Measurements from ENCODE around the gene FARP1. TPM values are rescaled to one million over a fixed set of nuclear protein-coding genes. Genes with fewer than 3 reads are reported as not detected.

FARP1 gene
- polyA plus RNA-seq, 2 of the 4 experiments (the other 2 are of a cell fraction), result 9.4 to 13.0 TPM

DNA sequence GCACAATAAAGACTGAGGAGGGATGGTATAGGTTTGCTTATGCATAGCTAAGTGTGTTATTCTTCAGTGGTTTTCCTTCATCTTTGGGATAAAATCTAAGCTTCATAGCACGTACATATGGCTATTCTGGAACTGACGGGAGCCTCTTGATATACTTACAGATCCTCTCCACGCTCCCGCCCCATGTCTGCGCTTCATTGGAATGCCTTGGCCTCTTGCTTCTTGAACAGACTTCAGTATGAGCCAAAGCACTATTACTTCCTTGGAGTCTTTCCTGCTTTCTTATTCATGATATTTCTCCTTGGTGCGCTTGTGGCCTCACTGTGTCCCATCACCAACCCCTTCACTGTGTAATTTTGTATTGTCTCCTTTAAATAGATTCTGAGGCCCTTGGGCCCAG, 145.3 kb downstream of the FARP1 start:
- POLR2A ChIA-PET, result no interaction called here

DNA sequence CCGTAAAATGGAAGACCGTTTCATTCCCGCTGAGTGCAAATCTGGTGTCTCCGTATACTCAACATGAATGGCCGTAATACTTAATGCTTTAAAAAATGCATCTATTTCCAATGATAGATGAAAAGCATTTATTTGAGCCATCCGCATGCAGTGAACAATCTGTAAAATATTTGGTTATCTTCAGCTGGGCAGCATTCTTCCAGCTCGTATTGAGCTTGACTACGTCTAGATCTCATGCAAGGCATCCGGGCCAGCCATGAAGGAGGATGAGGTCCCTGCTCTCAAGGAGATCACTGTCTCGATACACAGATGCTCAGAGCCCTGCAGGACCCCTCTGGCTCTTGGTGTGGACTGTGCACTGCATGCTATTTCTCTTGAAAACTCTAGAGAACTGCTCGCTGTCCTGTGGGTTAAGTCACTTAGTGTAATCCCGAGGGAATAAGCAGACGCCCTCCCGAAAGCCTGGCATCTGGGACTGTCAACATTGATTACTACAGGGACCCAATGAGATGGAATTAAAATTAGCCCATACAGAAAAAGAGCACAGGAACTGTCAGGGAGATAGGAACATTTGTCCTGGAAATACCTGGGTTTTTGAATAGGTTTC, 146.5 kb downstream of the FARP1 start:
- no peak for FAIRE-seq

More for the DNA sequence above, 145.3 kb downstream of the FARP1 start:
- CTCF ChIA-PET, result no interaction called here
- Histone ChIP-seq H3K9me3 (no peaks in the 10 kb centered on the region), H3K27ac (no peak overlapping the region), H3K4me1 (peaks cover 2% of the 10 kb centered on the region), H3K4me2 (no peak overlapping the region), H3K4me3 (no peak overlapping the region)
- TF ChIP-seq TFCP2L1 (CRISPR knock-in tag; IDR thresholded peaks at IDR 0.05) (no peak), MAZ (IDR thresholded peaks at IDR 0.05; ENCODE audit: borderline replicate concordance, low read depth, low read length) (no peak), ESRRA (IDR thresholded peaks at IDR 0.05; ENCODE audit: borderline replicate concordance, low read length) (no peak), HOXB13 (CRISPR knock-in tag; IDR thresholded peaks at IDR 0.05; ENCODE audit: low read depth) (no peak), RAD21 (conservative IDR thresholded peaks at IDR 0.05 in 1 of 2, IDR thresholded peaks at IDR 0.05 in 1 of 2) (no peak)
- DNase-seq (ENCODE audit: low read depth in 1 of 2, low spot score in 1 of 2), result no peak
- ATAC-seq, result no peak
- WGBS (ENCODE audit: missing lambda C conversion rate), result 93% methylated on average over 6 of the region's 6 CpGs
- no peak for FAIRE-seq

DNA sequence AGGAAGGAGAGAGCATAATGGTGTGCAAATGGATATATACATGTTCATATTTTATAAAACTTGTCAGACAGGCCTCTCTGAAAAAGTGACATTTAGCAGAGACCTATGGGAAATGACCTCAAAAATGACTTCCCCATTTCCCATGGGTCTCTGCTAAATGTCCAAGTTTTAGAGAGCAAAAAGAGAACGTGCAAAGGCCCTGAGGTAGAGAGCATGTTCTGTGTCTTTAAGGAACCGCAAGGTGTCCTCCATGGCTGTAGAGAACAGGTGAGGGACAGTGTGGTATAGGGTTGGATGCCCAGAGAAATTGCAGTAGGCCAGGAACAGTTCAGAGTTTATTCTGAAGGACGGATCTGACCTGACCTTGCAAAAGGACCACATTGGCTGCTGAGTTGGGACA, 147.4 kb downstream of the FARP1 start:
- no peak for TF ChIP-seq EHMT2 (IDR thresholded peaks at IDR 0.05; ENCODE audit: low read depth)
- Histone ChIP-seq H3K4me2 (no peak overlapping the region), H3K27ac (no peak overlapping the region), H3K4me3 (no peak overlapping the region), H3K4me1 (peaks cover 8% of the 10 kb centered on the region), H3K9me3 (no peaks in the 10 kb centered on the region)
- CTCF ChIA-PET, result no interaction called here
- no peak for FAIRE-seq
- no peak for DNase-seq (ENCODE audit: low read depth in 1 of 2, low spot score in 1 of 2)
- no peak for ATAC-seq
- WGBS (ENCODE audit: missing lambda C conversion rate), result 82% methylated on average over 3 of the region's 3 CpGs
- POLR2A ChIA-PET, result no interaction called here

More for the DNA sequence above, 146.5 kb downstream of the FARP1 start:
- H3K4me2 ChIP-seq, result no peak overlapping the region
- CTCF ChIA-PET, result no interaction called here
- ATAC-seq (no peak), DNase-seq (ENCODE audit: low read depth in 1 of 2, low spot score in 1 of 2) (no peak)
- peaks cover 8% of the 10 kb centered on the region for H3K4me1 ChIP-seq
- TF ChIP-seq SMC3 (IDR thresholded peaks at IDR 0.05) (no peak), POLR2A (IDR thresholded peaks at IDR 0.05; ENCODE audit: low read length) (no peak), FOSB (CRISPR knock-in tag; IDR thresholded peaks at IDR 0.05) (no peak), ZNF302 (CRISPR knock-in tag; IDR thresholded peaks at IDR 0.05) (no peak), CBX8 (IDR thresholded peaks at IDR 0.05) (no peak)
- no peak overlapping the region for H3K27ac ChIP-seq
- POLR2A ChIA-PET, result no interaction called here
- WGBS (ENCODE audit: missing lambda C conversion rate), result 86% methylated on average over 14 of the region's 14 CpGs
- H3K4me3 ChIP-seq, result no peak overlapping the region
- no peaks in the 10 kb centered on the region for H3K9me3 ChIP-seq

DNA sequence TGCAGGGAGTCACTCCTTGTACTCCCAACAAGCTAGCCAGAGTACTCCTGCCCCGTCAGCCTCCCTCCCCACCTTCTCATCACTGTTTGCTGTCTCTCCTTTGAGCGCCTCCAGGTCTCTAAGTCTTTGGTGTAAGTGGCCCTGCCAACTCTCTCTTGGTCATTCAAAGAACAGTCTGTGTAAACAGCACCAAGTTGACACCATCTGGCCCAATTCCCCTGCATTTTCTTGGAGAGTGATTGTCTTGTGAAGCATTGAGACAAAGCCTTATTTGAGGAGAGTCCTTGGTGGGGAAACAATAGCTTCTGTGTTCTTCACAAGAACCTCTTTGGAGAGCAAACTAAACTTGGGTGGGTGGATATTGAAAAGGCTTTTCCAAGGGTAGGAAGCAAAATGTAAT, 148.8 kb downstream of the FARP1 start:
- ATAC-seq, result no peak

DNA sequence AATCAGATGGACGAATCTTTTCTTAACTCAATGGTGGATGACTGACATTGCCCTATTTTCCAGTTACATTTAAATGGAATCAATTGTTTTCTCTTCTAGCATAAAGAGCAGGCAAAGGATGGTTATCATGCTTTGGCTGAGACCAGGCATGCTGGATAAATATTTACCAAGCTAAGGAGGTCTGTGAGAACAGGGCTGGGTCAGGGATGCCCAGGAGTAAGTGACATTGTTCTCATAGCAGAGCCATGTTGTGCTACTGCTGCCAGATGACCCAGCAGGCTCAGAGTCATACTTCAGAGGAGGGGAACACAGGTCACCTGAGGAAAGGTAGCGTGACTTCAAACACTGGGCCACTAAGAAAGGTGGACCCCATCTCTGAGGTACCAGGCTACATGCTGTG, 150.2 kb downstream of the FARP1 start:
- TF ChIP-seq KDM1A (IDR thresholded peaks at IDR 0.05; ENCODE audit: low read depth), result no peak
- TF ChIP-seq, protein P1, sequence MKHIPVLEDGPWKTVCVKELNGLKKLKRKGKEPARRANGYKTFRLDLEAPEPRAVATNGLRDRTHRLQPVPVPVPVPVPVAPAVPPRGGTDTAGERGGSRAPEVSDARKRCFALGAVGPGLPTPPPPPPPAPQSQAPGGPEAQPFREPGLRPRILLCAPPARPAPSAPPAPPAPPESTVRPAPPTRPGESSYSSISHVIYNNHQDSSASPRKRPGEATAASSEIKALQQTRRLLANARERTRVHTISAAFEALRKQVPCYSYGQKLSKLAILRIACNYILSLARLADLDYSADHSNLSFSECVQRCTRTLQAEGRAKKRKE (CRISPR knock-in tag; IDR thresholded peaks at IDR 0.05; ENCODE audit: low read depth), result no peak
- TF ChIP-seq CHD2 (IDR thresholded peaks at IDR 0.05; ENCODE audit: low read length, partially characterized antibody), result no peak
- no peak for TF ChIP-seq ZC3H11A (IDR thresholded peaks at IDR 0.05)
- TF ChIP-seq EHF (CRISPR knock-in tag; IDR thresholded peaks at IDR 0.05), result no peak
- no peak for TF ChIP-seq ZFP36 (IDR thresholded peaks at IDR 0.05; ENCODE audit: borderline replicate concordance, partially characterized antibody)
- TF ChIP-seq JUN (IDR thresholded peaks at IDR 0.05), result no peak
- TF ChIP-seq GATA3 (IDR thresholded peaks at IDR 0.05; ENCODE audit: borderline replicate concordance), result no peak
- no peak for TF ChIP-seq ESRRA (IDR thresholded peaks at IDR 0.05; ENCODE audit: borderline replicate concordance, low read length)
- H3K4me3 ChIP-seq, result no peak overlapping the region
- no peak for FAIRE-seq

More for the DNA sequence above, 148.8 kb downstream of the FARP1 start:
- CTCF ChIA-PET, result no interaction called here
- peaks cover 8% of the 10 kb centered on the region for H3K4me1 ChIP-seq
- POLR2A ChIA-PET, result no interaction called here
- no peak overlapping the region for H3K4me3 ChIP-seq
- DNase-seq (ENCODE audit: low read depth in 1 of 2, low spot score in 1 of 2) (no peak), FAIRE-seq (no peak)
- no peak for TF ChIP-seq RAD21 (conservative IDR thresholded peaks at IDR 0.05 in 1 of 2, IDR thresholded peaks at IDR 0.05 in 1 of 2)
- TF ChIP-seq TFCP2L1 (CRISPR knock-in tag; IDR thresholded peaks at IDR 0.05), result no peak
- TF ChIP-seq NR3C1 (IDR thresholded peaks at IDR 0.05), result no peak
- WGBS (ENCODE audit: missing lambda C conversion rate), result 72% methylated on average over 2 of the region's 2 CpGs
- H3K27ac ChIP-seq, result no peak overlapping the region
- H3K4me2 ChIP-seq, result no peak overlapping the region
- no peaks in the 10 kb centered on the region for H3K9me3 ChIP-seq

More for the DNA sequence above, 150.2 kb downstream of the FARP1 start:
- CTCF ChIA-PET, result no interaction called here
- Histone ChIP-seq H3K4me2 (peak overlapping the region; percentile 24; the same call in 2 of the 3 replicates), H3K4me1 (peaks cover 8% of the 10 kb centered on the region), H3K27ac (no peak overlapping the region), H3K9me3 (no peaks in the 10 kb centered on the region)
- WGBS (ENCODE audit: missing lambda C conversion rate), result 68% methylated on average over 2 of the region's 2 CpGs
- DNase-seq (ENCODE audit: low read depth in 1 of 2, low spot score in 1 of 2), result peak in 1 of 2 experiments; percentile 33
- ATAC-seq, result peak in 1 of 2 experiments; percentile 66; a peak in 3 of 6 replicates
- POLR2A ChIA-PET, result no interaction called here

All from A549 (cell line).